HG03135 (cell line): Measurements from ENCODE around the gene TRHDE.

Experiments
- ATAC-seq: cut with Tn5 transposase; IDR thresholded peaks from one replicate; pipeline ENCODE4 v1.9.1; 2021; ENCODE audit warnings: mild to moderate bottlenecking, moderate library complexity; ENCODE audit not compliant: unreplicated experiment

Gene TRHDE

GRCh38 chr12:72313806-72314205 lies 41.6 kb downstream of the TRHDE start:
- ATAC-seq: no peak

GRCh38 chr12:72315858-72316257 lies 43.7 kb downstream of the TRHDE start:
- ATAC-seq: no peak

GRCh38 chr12:72318341-72318740 lies 46.2 kb downstream of the TRHDE start:
- ATAC-seq: no peak

- ATAC-seq: no peak
These were observed 51.7 kb downstream of the TRHDE start for GRCh38 chr12:72323881-72324280.

GRCh38 chr12:72330301-72330700 lies 58.1 kb downstream of the TRHDE start:
- ATAC-seq: no peak

- ATAC-seq: no peak
These were observed 58.6 kb downstream of the TRHDE start for GRCh38 chr12:72330784-72331183.

- no peak for ATAC-seq
These were observed 65.2 kb downstream of the TRHDE start for GRCh38 chr12:72337382-72337781.

- no peak for ATAC-seq
These were observed 65.8 kb downstream of the TRHDE start for GRCh38 chr12:72337946-72338345.

- ATAC-seq: no peak
These were observed 66.3 kb downstream of the TRHDE start for GRCh38 chr12:72338437-72338836.

GRCh38 chr12:72346363-72346944 lies 74.3 kb downstream of the TRHDE start:
- peak; percentile 93 for ATAC-seq

GRCh38 chr12:72349491-72349890 lies 77.3 kb downstream of the TRHDE start:
- no peak for ATAC-seq

GRCh38 chr12:72359416-72359815 lies 87.2 kb downstream of the TRHDE start:
- no peak for ATAC-seq

- ATAC-seq: no peak
These were observed 93.0 kb downstream of the TRHDE start for GRCh38 chr12:72365151-72365550.

- no peak for ATAC-seq
These were observed 94.1 kb downstream of the TRHDE start for GRCh38 chr12:72366255-72366654.

- no peak for ATAC-seq
These were observed 96.1 kb downstream of the TRHDE start for GRCh38 chr12:72368298-72368697.

GRCh38 chr12:72368719-72369422 lies 96.7 kb downstream of the TRHDE start:
- no peak for ATAC-seq

- ATAC-seq: no peak
These were observed 97.3 kb downstream of the TRHDE start for GRCh38 chr12:72369423-72369959.

GRCh38 chr12:72380441-72380840 lies 108.3 kb downstream of the TRHDE start:
- no peak for ATAC-seq

- no peak for ATAC-seq
These were observed 116.2 kb downstream of the TRHDE start for GRCh38 chr12:72388322-72388721.

- no peak for ATAC-seq
These were observed 118.0 kb downstream of the TRHDE start for GRCh38 chr12:72390146-72390545.

- ATAC-seq: no peak
These were observed 133.9 kb downstream of the TRHDE start for GRCh38 chr12:72406111-72406510.

- no peak for ATAC-seq
These were observed 160.0 kb downstream of the TRHDE start for GRCh38 chr12:72432037-72432604.
